Small intestine (tissue), 7 donors: ENCODE data around the gene AKAP6. TPM values are rescaled to one million over a fixed set of nuclear protein-coding genes. Genes with fewer than 3 reads are reported as not detected.

ENCODE experiments used
- DNase-seq, 2 donors: peaks; one replicate each; pipeline versions ENCODE4 v3.0.0 to v3.0.0-alpha.2; 2013
- FAIRE-seq: peaks from 2 replicates; lab custom pipeline; 2012; peaks lifted over from hg19 to GRCh38; lab: Jason Lieb, UNC
- H3K27ac ChIP-seq, 3 donors: one replicate each; pipeline ENCODE4 v1.5.1; 2013; ENCODE audit warnings: low read length in 2 of 3, mild to moderate bottlenecking in 2 of 3, control low read depth in 1 of 3, inconsistent platforms in 1 of 3, low read depth in 1 of 3, moderate library complexity in 1 of 3
- H3K27me3 ChIP-seq, 3 donors: one replicate each; pipeline ENCODE4 v1.6.1; 2013; ENCODE audit warnings: low read length in 3 of 3, inconsistent platforms in 1 of 3; ENCODE audit not compliant: control insufficient read depth in 3 of 3, insufficient read depth in 3 of 3
- H3K36me3 ChIP-seq, 3 donors: one replicate each; pipeline ENCODE4 v1.6.1; 2013; ENCODE audit warnings: low read length in 3 of 3, inconsistent platforms in 1 of 3, low read depth in 1 of 3, mild to moderate bottlenecking in 1 of 3, moderate library complexity in 1 of 3; ENCODE audit not compliant: control insufficient read depth in 3 of 3, insufficient read depth in 2 of 3
- H3K4me1 ChIP-seq, 3 donors: one replicate each; pipeline ENCODE4 v1.6.1; 2013; ENCODE audit warnings: low read length in 2 of 3, inconsistent platforms in 1 of 3, low read depth in 1 of 3, mild to moderate bottlenecking in 1 of 3, moderate library complexity in 1 of 3; ENCODE audit not compliant: control insufficient read depth in 3 of 3, insufficient read depth in 2 of 3
- H3K4me3 ChIP-seq, 3 donors: one replicate each; pipeline ENCODE4 v1.5.1; 2013; ENCODE audit warnings: low read length in 3 of 3, control low read depth in 1 of 3, inconsistent platforms in 1 of 3, low read depth in 1 of 3, mild to moderate bottlenecking in 1 of 3, moderate library complexity in 1 of 3
- H3K9me3 ChIP-seq, 2 donors: one replicate each; pipeline ENCODE4 v1.6.1; 2013; ENCODE audit warnings: low read depth in 1 of 2, low read length in 1 of 2; ENCODE audit not compliant: control insufficient read depth in 2 of 2, insufficient read depth in 1 of 2
- WGBS, 3 donors: extraction: QIAGEN DNeasy Blood & Tissue Kit; methylation state at CpG; one replicate each; pipeline ENCODE4 v1.1.7; 2013; 5-methylcytosine and 5-hydroxymethylcytosine counted together
- polyA plus RNA-seq, 4 donors: library from polyadenylated mRNA; stranded (reverse) in 3 of 4; unstranded in 1 of 4; fragments of 200-250 nt in 3 of 4; fragments of 120-200 nt in 1 of 4; gene quantifications; one replicate each; pipeline versions ENCODE4 v1.2.1 to v1.2.3, GENCODE V29; 2013
- donor health status: healthy with polysubstance abuse.
- donor health status: control.
- donor health status: control.
- donor health status: Bipolar disorder and iron deficiency.
- donor health status: healthy.

The AKAP6 gene
- polyA plus RNA-seq, 4 donors: 0.45 to 3.6 (median 0.96) TPM

DNA sequence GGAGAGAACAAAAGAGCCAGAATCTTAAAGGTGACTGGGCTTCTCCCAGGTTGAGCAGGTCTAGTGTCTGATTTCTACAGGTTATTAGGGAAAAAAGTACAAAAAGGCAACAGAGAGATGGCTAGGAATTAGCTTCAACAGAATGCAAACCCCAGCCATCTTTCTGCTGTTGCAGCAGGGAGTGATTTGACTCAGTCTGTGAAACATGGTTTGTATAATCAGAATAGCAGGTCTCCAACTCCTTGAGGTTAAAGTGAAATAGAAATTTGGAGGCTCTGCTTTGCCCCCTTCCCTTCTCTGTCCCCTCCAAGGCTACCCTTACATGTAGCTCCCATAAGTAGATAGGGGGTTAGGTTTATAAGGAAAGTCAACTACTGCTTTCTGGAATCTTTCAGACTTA, 105.8 kb downstream of the AKAP6 start:
- H3K27ac ChIP-seq: no peak overlapping the region
- DNase-seq: no peak
- no peaks in the 10 kb centered on the region for H3K36me3 ChIP-seq
- H3K4me3 ChIP-seq: no peak overlapping the region
- FAIRE-seq: no peak
- H3K9me3 ChIP-seq: no peaks in the 10 kb centered on the region
- no peaks in the 10 kb centered on the region for H3K27me3 ChIP-seq
- H3K4me1 ChIP-seq: peaks cover 2 to 7% (median 4%) of the 10 kb centered on the region in 3 donors

GRCh38 chr14:32435411-32435810, 106.3 kb downstream of the AKAP6 start:
- H3K4me3 ChIP-seq: no peak overlapping the region
- WGBS, 3 donors: 85 to 92% (median 91%) methylated on average over 2 of the region's 2 CpGs
- FAIRE-seq (no peak), DNase-seq (no peak)
- no peaks in the 10 kb centered on the region for H3K9me3 ChIP-seq
- no peaks in the 10 kb centered on the region for H3K36me3 ChIP-seq
- H3K4me1 ChIP-seq: peaks cover 2 to 7% (median 4%) of the 10 kb centered on the region in 3 donors
- H3K27ac ChIP-seq: no peak overlapping the region
- no peaks in the 10 kb centered on the region for H3K27me3 ChIP-seq

DNA sequence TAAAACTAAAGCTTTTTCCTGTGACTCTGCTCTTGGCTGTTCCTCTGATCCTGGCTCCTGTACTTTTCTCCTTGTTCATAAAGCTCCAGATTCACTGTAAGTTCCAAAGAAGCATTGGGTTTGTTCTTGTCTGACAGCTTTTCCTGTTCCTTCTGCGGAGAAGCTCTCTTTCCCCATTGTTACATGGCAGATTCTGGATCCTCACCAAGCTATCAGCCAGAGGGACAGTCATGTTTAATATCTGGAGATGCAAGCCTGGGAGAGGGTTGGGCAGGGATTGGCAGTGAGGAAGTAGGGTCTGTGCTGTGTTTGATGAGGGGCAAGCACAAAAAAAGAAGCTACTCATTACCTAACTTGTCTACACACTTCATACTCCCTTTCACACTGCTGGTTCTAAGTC, 107.9 kb downstream of the AKAP6 start:
- H3K9me3 ChIP-seq: no peaks in the 10 kb centered on the region
- H3K36me3 ChIP-seq: no peaks in the 10 kb centered on the region
- H3K27ac ChIP-seq: no peak overlapping the region
- DNase-seq (no peak), FAIRE-seq (no peak)
- H3K4me3 ChIP-seq: no peak overlapping the region
- 70 to 94% (median 91%) methylated on average over 1 of the region's 1 CpG for WGBS, 3 donors
- no peaks in the 10 kb centered on the region for H3K27me3 ChIP-seq
- peaks cover 2 to 7% (median 4%) of the 10 kb centered on the region in 3 donors for H3K4me1 ChIP-seq

GRCh38 chr14:32438517-32438916, 109.4 kb downstream of the AKAP6 start:
- H3K4me1 ChIP-seq: peaks cover 2 to 4% (median 2%) of the 10 kb centered on the region in 3 donors
- 43 to 83% (median 70%) methylated on average over 1 of the region's 1 CpG for WGBS, 3 donors
- no peaks in the 10 kb centered on the region for H3K36me3 ChIP-seq
- DNase-seq (no peak), FAIRE-seq (no peak)
- no peaks in the 10 kb centered on the region for H3K27me3 ChIP-seq
- no peak overlapping the region for H3K4me3 ChIP-seq
- peak overlapping the region in 1 of 3 donors; percentile 18 for H3K27ac ChIP-seq
- H3K9me3 ChIP-seq: no peaks in the 10 kb centered on the region

DNA sequence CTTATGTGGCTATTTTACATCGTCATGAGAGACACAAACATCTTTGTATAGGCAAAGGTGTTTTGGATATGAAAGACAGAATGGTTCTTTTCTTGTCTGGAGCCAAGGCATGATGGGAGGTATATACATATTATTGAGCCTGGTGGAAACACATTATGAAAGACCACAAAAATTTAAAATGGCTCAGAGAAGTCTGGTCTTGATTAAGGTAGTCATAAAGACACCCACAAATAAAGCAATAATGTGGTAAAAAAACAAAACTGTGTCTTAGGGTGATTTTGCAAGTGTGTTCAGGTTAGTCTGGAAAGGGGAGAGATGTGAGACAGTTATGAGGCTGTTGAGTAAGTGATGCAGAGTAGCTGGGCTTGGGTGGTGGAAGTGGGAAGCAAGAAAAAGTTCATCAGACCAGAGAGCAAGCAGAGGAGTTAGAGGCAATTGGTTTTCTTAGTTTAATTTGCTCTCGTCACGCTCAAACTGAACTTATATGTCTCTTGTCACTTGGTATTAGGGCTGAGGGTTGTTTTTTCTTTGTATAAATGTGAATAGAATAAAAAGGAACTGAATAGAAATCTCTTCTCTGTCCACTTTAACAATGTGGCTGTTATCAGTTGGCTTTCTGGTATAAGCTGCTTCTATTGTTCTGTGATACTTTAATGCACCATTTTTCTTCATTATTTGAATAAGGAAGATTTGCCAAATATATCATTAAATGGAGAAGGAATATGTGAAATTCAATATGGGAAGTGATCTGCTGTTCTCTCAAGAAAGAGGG, 115.0 kb downstream of the AKAP6 start:
- no peak for DNase-seq
- H3K27me3 ChIP-seq: no peaks in the 10 kb centered on the region
- no peak overlapping the region for H3K4me3 ChIP-seq
- no peak for FAIRE-seq
- H3K27ac ChIP-seq: no peak overlapping the region
- 87 to 92% (median 90%) methylated on average over 3 of the region's 3 CpGs for WGBS, 3 donors
- no peaks in the 10 kb centered on the region for H3K36me3 ChIP-seq
- no peaks in the 10 kb centered on the region for H3K4me1 ChIP-seq
- no peaks in the 10 kb centered on the region for H3K9me3 ChIP-seq

DNA sequence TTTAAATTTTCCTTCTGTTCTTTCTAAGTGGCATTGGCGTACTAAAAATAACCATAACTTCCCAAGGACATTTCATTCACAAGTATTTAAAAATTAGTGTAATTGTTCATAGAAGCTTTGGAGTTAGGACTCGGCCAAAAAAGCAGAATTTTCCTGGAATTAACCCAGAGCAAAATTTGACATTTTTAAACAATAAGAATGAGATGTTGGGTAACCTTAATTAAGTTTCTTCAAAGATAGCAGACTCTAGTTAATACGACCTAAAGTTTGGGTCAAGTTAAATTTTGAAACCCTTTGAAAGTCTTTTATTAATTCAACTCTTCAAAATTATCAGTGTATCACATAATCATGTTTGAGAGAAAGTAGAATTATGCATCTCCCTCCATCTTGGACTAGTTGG, 118.3 kb downstream of the AKAP6 start:
- Histone ChIP-seq H3K4me1 (no peaks in the 10 kb centered on the region), H3K36me3 (no peaks in the 10 kb centered on the region), H3K27ac (no peak overlapping the region), H3K4me3 (no peak overlapping the region), H3K9me3 (no peaks in the 10 kb centered on the region), H3K27me3 (no peaks in the 10 kb centered on the region)
- DNase-seq (no peak), FAIRE-seq (no peak)
- 74 to 87% (median 86%) methylated on average over 3 of the region's 3 CpGs for WGBS, 3 donors

DNA sequence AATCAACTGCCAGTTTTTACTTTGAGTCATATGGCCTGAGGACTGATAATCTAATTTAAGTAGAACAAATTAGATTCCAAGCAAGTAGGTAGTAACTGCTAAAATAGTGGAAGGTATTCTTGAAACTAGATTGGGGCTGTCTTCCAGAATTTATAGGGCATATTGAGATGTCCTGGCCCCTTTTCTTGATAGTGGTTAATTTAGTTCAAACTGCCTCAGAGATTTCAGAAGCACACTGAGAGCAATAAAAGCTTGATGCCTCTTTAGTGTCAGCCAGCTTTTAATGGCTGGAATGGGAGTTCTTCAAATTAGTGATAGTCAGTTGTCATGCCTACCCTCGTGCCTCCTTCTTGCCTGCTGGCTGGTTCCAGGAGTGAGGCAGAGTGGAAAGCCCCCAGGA, 120.5 kb downstream of the AKAP6 start:
- 73 to 90% (median 87%) methylated on average over 1 of the region's 1 CpG for WGBS, 3 donors
- H3K4me1 ChIP-seq: no peaks in the 10 kb centered on the region
- no peak overlapping the region for H3K27ac ChIP-seq
- no peaks in the 10 kb centered on the region for H3K27me3 ChIP-seq
- no peaks in the 10 kb centered on the region for H3K36me3 ChIP-seq
- no peak for FAIRE-seq
- H3K4me3 ChIP-seq: no peak overlapping the region
- no peaks in the 10 kb centered on the region for H3K9me3 ChIP-seq
- no peak for DNase-seq

GRCh38 chr14:32450919-32451675, 122.0 kb downstream of the AKAP6 start:
- no peaks in the 10 kb centered on the region for H3K4me1 ChIP-seq
- no peaks in the 10 kb centered on the region for H3K9me3 ChIP-seq
- no peak for DNase-seq
- WGBS, 3 donors: 26 to 46% (median 37%) methylated on average over 2 of the region's 2 CpGs
- H3K36me3 ChIP-seq: no peaks in the 10 kb centered on the region
- H3K27ac ChIP-seq: no peak overlapping the region
- H3K4me3 ChIP-seq: no peak overlapping the region
- no peaks in the 10 kb centered on the region for H3K27me3 ChIP-seq
- FAIRE-seq: no peak
